Measurements from ENCODE around the gene MKI67.

Gene MKI67

GRCh38 chr10:128050121-128050516 is 76.1 kb downstream of the MKI67 start:
- no peak for DNase-seq (ENCODE audit: low read depth)

DNA sequence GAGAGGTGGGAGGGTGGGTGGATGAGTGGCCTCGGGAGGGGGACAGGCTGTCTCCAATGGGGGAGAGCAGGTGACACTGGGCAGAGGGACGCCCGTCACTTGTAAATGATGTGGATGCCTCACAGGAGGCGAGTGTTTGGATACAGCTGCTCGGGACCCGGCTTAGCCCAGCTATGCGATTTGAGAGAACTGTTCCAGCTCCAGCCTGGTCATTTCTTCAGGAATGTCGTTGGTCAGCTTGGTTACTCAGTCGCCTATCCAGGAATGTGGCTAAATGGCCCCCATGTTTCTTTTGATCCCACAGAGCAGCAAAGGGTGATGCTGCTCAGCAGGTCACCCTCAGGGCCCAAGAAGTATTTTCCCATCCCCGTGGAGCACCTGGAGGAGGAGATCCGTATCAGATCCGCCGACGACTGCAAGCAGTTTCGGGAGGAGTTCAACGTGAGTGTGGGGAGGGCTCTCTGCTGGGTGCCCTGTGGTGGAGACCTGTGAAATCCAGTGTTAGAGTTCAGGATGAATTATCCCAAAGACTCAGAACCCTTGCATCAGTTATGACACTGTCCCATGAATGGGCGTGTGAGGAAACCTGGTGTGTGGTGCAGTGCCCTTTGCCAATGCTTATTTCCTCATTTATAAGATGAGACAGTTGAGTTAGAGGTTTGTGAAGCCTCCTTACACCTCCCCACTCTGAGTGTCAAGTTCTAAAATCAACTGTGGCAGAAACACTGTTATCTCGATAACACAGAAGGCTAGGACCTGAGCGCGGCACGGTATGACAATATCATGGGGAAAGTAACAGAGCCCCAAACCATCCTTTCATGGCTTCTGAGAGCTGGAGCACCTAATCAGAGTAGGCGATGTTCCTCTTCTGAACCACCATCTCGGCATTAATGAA is 76.8 kb downstream of the MKI67 start:
- no peak for DNase-seq (ENCODE audit: low read depth)

DNA sequence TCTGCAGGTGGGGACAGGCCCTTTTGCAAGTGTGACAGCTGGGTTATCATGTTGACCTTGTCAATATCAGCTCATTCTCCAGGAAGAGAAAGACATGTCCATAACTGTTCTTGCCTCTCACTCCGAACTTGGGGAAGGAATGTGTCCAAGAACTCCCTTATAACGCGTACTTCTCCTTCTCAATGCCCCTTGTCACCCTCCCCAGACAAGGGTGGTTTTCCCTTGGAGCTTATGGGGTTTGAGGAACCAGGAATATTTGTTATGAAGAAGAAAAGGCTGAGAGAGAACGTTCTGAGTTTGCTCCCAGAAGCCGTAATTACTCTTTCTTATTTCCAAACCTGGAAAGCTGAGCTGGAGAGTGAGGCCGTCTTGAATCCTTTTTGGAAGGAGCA is 77.4 kb downstream of the MKI67 start:
- DNase-seq (ENCODE audit: low read depth), result no peak

DNA sequence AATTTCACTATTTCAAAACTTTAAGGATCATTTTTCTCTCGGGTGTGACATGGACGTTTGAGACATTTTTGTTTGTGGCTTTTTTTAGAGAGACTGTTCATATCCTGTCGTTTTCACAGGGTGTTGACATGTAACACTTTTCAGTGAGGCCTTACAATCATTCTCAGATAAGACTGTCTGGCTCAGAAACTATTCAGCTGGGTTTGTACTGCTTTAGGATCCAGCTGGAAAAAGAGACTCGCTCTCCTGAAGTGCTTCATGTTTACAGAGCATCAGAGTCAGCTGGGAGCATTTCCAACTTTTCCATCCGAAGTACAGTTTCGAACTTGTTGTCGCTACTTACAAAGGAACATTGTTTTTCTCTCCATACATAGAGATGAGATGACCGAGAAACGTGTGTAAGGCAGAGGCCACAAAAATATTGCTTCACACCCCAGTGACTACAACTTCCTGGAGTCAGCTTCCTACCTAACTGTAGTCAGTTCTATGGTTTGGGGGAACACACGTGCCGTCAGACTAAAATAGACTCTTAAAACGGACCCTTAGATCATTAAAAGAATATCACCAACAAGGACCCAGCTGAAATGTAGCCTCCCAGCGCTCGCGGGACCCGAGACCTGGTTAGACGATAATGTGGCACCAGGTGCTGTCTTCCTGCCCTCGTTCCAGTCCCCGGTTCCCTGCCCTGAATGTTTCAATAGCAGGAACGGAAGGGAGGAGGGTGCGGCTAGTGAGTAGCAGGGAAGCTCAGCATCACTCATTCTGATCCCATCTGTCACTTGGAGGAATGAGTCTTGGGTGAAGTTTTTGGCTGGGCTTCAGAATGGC is 78.0 kb downstream of the MKI67 start:
- DNase-seq (ENCODE audit: low read depth), result no peak

DNA sequence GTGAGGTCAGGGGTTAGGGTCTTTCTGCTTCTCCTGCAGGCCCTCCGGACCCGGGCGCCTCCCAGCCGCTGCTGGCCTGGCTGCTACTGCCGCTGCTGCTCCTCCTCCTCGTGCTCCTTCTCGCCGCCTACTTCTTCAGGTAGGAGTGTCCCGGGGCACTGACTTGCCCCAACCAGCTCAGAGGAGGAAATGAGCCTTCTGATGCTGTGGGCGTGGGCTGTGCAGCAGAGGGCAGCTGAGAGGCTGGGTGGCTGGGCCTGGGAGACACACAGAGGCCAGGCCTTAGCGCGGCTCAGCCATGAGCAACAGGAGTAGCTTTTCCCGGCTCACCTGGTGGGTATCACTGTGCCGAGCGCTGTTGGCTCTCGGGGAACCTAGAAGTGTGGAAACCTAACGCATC is 78.9 kb downstream of the MKI67 start:
- peak; percentile 34 for DNase-seq (ENCODE audit: low read depth)

GRCh38 chr10:128046953-128047290 is 79.3 kb downstream of the MKI67 start:
- no peak for DNase-seq (ENCODE audit: low read depth)

All from CMK (cell line).